ENCODE results near the gene MRPS15.
"Not testable (repeated sequence)": the region's sequence is repeated elsewhere in the genome, so short reads cannot be mapped to it uniquely, and the experiment has no call there.

Gene MRPS15

GRCh38 chr1:36463803-36464604, at the start of gene MRPS15:
TSS of gene MRPS15 (minus strand) at chr1:36464384. CDS start at chr1:36464275, 109 bp downstream.
- peak; percentile 95 for DNase-seq (ENCODE audit: low read depth)
- TF ChIP-seq, protein P1, sequence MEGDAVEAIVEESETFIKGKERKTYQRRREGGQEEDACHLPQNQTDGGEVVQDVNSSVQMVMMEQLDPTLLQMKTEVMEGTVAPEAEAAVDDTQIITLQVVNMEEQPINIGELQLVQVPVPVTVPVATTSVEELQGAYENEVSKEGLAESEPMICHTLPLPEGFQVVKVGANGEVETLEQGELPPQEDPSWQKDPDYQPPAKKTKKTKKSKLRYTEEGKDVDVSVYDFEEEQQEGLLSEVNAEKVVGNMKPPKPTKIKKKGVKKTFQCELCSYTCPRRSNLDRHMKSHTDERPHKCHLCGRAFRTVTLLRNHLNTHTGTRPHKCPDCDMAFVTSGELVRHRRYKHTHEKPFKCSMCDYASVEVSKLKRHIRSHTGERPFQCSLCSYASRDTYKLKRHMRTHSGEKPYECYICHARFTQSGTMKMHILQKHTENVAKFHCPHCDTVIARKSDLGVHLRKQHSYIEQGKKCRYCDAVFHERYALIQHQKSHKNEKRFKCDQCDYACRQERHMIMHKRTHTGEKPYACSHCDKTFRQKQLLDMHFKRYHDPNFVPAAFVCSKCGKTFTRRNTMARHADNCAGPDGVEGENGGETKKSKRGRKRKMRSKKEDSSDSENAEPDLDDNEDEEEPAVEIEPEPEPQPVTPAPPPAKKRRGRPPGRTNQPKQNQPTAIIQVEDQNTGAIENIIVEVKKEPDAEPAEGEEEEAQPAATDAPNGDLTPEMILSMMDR (IDR thresholded peaks at IDR 0.05; ENCODE audit: insufficient read depth, low read depth, low read length, missing control alignments): no peak
- peak within 1 kb of the TSS; percentile 97 for H3K4me3 ChIP-seq (ENCODE audit: low read length)

DNA sequence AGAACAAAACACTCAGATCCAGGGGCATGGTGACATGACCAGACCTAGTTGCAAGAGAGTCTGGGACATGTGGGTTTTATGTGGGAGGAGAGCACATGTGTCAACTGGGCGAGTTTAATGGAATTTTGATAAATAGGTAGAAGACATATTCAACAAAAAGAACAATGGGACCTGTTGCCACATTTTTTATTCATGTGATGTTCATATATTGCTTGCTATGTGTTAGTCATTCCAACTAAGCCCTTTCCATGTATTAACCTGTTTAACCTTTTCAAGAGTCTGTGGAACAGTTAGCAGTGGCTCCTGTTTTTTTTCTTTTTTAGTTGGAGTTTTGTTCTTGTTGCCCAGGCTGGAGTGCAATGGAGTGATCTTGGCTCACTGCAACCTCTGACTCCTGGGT, 48.7 kb upstream of the MRPS15 start:
- no peak overlapping the region for H3K4me3 ChIP-seq (ENCODE audit: low read length)
- TF ChIP-seq, protein P1 (IDR thresholded peaks at IDR 0.05; ENCODE audit: insufficient read depth, low read depth, low read length, missing control alignments): no peak
- peak; percentile 87 for DNase-seq (ENCODE audit: low read depth)

DNA sequence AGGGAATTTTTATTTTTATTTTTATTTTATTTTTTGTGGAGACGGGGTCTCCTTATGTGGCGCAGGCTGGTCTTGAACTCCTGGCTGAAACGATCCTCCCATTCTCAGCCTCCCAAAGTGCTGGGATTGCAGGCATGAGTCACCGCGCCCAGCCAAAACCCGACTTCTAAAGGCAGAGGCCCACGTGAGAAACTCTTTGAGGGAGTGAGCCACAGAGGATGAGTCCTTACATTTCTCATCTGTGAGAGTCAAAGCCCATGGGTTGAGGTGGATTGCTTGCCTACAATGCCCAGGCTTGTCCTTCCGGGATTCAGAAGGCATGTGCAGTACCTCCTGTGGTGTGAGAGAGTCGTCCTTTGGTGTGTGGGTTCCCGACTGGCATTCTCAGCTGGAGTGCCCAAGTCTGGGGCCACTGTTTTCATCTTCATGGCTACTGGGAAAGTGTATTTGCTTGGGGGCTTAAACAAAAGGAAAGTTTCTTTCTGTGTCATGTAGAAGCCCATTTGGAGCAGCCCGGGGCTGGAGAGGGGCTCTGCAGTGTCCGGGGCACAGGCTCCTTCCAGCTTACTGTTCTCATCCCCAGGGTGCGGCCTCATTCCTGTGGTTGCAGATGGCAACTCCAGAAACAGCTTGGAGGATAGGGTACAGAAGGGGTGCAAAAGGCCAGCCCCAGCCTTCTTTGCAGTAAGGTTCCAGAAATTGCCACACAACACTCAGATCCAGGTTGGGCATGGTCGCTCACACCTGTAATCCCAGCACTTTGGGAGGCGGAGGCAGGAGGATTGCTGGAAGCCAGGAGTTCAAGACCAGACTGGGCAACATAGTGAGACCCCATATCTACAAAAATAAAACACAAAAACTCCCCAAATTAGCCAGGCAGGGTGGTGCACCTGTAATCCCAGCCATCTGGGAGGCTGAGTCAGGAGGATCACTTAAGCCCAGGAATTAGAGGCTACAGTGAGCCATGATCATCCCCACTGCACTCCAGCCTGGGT, 47.9 kb upstream of the MRPS15 start:
- peak; percentile 99 for DNase-seq (ENCODE audit: low read depth)
- no peak overlapping the region for H3K4me3 ChIP-seq (ENCODE audit: low read length)
- TF ChIP-seq, protein P1 (IDR thresholded peaks at IDR 0.05; ENCODE audit: insufficient read depth, low read depth, low read length, missing control alignments): no peak

DNA sequence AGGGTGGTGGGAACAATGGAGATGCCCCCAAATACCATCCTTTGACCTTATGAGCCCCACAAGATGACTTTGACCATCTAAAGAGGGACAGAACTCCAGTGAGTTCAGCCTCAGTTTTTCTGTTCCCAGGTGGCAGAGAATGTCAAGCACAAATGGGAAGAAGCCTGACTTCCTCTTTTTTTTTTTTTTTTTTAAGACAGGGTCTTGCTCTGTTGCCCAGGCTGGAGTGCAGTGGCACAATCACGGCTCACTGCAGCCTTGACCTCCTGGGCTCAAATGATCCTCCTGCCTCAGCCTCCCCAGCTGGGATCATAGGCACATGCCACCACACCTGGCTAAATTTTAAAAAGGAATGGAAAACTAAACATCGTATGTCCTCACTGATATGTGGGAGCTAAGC, 47.0 kb upstream of the MRPS15 start:
- DNase-seq (ENCODE audit: low read depth); H3K4me3 ChIP-seq (ENCODE audit: low read length): not testable (repeated sequence)

DNA sequence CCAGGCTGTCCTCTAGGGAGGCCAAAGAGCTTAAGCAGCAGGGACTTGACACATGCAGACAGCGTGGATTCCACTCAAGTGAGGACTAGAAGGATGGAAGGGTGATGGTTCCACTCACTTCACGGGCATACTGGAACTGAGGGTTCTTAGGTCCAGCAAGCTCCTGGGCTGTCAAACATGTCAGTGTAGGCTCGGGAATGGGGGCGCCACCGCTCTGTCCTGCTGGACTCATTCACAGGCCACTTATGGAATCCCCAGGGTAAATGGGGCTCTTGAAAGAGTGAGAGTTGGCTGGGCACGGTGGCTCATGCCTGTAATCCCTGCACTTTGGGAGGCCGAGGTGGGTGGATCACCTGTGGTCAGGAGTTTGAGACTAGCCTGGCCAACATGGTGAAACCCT, 46.2 kb upstream of the MRPS15 start:
- TF ChIP-seq, protein P1 (IDR thresholded peaks at IDR 0.05; ENCODE audit: insufficient read depth, low read depth, low read length, missing control alignments): no peak
- no peak overlapping the region for H3K4me3 ChIP-seq (ENCODE audit: low read length)
- DNase-seq (ENCODE audit: low read depth): no peak

- no peak for DNase-seq (ENCODE audit: low read depth)
- no peak overlapping the region for H3K4me3 ChIP-seq (ENCODE audit: low read length)
- TF ChIP-seq, protein P1 (IDR thresholded peaks at IDR 0.05; ENCODE audit: insufficient read depth, low read depth, low read length, missing control alignments): no peak
These were observed 44.1 kb upstream of the MRPS15 start for GRCh38 chr1:36508257-36508656.

DNA sequence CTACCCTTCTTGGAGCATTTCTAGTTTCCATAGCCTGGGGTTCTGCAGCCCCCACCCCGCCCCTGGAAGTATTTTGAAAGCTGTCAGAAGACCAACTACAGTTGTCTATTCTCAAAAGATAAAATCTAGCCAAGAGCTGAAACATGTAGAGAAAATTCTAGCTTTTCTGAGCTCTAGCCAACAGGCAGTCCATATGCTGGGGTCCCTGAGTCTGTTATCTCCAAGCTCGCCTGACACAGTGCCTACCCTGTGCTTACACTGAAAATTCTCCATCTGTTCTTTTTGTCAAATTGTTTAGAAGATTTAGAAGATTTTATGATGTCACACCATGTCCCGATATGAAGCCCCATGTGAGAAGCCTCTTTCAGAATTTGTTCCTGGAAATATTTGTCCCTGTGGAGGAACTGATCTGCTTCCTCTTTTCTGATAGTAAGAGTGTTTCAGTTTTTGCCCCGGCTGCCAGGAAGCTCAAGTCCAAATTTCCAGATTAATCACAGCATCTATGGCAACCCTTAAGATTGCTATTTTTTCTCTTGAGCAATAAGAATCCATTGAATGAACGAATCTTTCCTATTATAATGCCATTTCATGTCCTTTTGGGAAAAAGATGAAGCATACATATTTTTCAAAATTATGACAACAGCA, 42.2 kb upstream of the MRPS15 start:
- no peak for DNase-seq (ENCODE audit: low read depth)
- no peak overlapping the region for H3K4me3 ChIP-seq (ENCODE audit: low read length)
- TF ChIP-seq, protein P1 (IDR thresholded peaks at IDR 0.05; ENCODE audit: insufficient read depth, low read depth, low read length, missing control alignments): no peak
